K562 (cell line): ENCODE measurements around the gene VPS35L. TPM values are rescaled to one million over a fixed set of nuclear protein-coding genes. Genes with fewer than 3 reads are reported as not detected.

Source experiments
- ASH1L ChIP-seq: fragments of 450-650 bp; IDR thresholded peaks from 2 replicates; pipeline ENCODE4 v1.6.1; 2018; ENCODE audit warnings: borderline replicate concordance, mild to moderate bottlenecking, low read depth; ENCODE audit not compliant: partially characterized antibody
- HNRNPK ChIP-seq: fragments of 200-400 bp; formaldehyde crosslinking; IDR thresholded peaks from one replicate; pipeline ENCODE4 v1.6.1; 2018; ENCODE audit warnings: mild to moderate bottlenecking, low read depth, low read length; ENCODE audit not compliant: poor library complexity, severe bottlenecking
- HSF4 ChIP-seq: fragments of 250-450 bp; sonication (Bioruptor Pico); IDR thresholded peaks from 2 replicates; pipeline ENCODE4 v2.1.2; 2022; ENCODE audit warnings: mild to moderate bottlenecking, moderate library complexity, borderline replicate concordance
- L3MBTL2 ChIP-seq: fragments of 450-650 bp; IDR thresholded peaks from 2 replicates; pipeline ENCODE4 v1.6.1; 2016; ENCODE audit warnings: mild to moderate bottlenecking, moderate library complexity
- TRIM24 ChIP-seq, 2 experiments: fragments of 450-650 bp; IDR thresholded peaks; 2 replicates each; pipeline ENCODE4 v1.6.1; 2016
- XRCC5 ChIP-seq: fragments of 200-400 bp; formaldehyde crosslinking; IDR thresholded peaks from 2 replicates; pipeline ENCODE4 v1.6.1; 2017; ENCODE audit warnings: low read depth, mild to moderate bottlenecking, low read length
- ZBTB40 ChIP-seq, 2 experiments: fragments of 450-650 bp in 1 of 2; sonication (generic) in 1 of 2; formaldehyde crosslinking in 1 of 2; IDR thresholded peaks; 2 replicates each; pipeline versions ENCODE4 v1.7.1 to v1.9.0; 2016 to 2022; ENCODE audit warnings: inconsistent platforms in 1 of 2, mild to moderate bottlenecking in 1 of 2, missing genetic modification reagents in 1 of 2
- ZNF699 ChIP-seq: fragments of 250-450 bp; sonication (Bioruptor Pico); IDR thresholded peaks from 2 replicates; pipeline ENCODE4 v1.8.0; 2021; ENCODE audit warnings: mild to moderate bottlenecking, moderate library complexity; ENCODE audit not compliant: insufficient replicate concordance
- polyA plus RNA-seq, 8 experiments: library from polyadenylated mRNA; depleted of rRNA in 4 of 8; stranded (reverse) in 5 of 8; unstranded in 3 of 8; fragments of >200 nt; fragmentation: Nextera tagmentation in 2 of 8; fragmentation: Illumina TruSeq in 1 of 8; extraction: Ambion mirVana in 2 of 8; extraction: Trizol in 1 of 8; gene quantifications; 2 replicates each; pipeline versions ENCODE4 v1.2.1 to v1.2.3, GENCODE V29; 2011 to 2014; ENCODE audit warnings: inconsistent platforms in 1 of 8, missing spikeins in 1 of 8
- total RNA-seq, 7 experiments: library from RNA; depleted of rRNA in 6 of 7; stranded (reverse); fragments of >200 nt in 6 of 7; fragmentation: Illumina TruSeq in 2 of 7; extraction: Trizol in 2 of 7; gene quantifications; 2 replicates each; pipeline versions ENCODE4 v1.2.1 to v1.2.3, GENCODE V29; 2011 to 2021; ENCODE audit warnings: low replicate concordance in 1 of 7
- TF ChIP-seq, protein P1 (sequence below): sonication (generic); formaldehyde crosslinking; IDR thresholded peaks from 2 replicates; pipeline ENCODE4 v1.8.1; 2023; ENCODE audit warnings: missing genetic modification reagents, mild to moderate bottlenecking, borderline replicate concordance

The VPS35L gene
- total and polyA plus RNA-seq, 9 of the 15 experiments (the other 6 are each of a cell fraction or from before 2014, with no cell fraction given), result 10.2 to 30.4 (median 20.1) TPM

DNA sequence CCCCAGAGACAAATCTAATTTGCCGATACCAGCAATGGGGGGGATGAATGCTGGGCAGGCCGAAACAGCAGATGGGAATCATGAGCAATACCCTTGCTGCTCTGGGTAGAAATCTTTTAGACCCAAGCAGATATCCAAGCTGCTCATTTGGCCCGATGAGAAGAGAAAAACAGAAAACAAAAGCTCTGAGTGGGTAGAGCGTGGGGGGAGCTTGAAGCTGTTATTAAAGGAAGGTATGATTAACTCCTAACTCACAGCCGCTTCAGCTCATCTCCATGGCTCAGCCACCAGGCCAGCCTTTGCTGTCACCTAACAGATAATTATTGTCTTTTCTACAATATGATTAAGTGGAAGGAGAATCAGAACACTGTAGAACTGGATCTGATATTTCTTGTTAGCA lies 58.3 kb downstream of the VPS35L start (continued):
- TF ChIP-seq ASH1L (no peak), L3MBTL2 (no peak), ZNF699 (no peak), ZBTB40 (IDR thresholded peaks at IDR 0.05) (no peak), ZBTB40 (CRISPR knock-in tag; IDR thresholded peaks at IDR 0.05) (no peak), XRCC5 (no peak), HSF4 (no peak), TRIM24 (IDR thresholded peaks at IDR 0.05) (no peak), HNRNPK (no peak)
- TF ChIP-seq, protein P1, sequence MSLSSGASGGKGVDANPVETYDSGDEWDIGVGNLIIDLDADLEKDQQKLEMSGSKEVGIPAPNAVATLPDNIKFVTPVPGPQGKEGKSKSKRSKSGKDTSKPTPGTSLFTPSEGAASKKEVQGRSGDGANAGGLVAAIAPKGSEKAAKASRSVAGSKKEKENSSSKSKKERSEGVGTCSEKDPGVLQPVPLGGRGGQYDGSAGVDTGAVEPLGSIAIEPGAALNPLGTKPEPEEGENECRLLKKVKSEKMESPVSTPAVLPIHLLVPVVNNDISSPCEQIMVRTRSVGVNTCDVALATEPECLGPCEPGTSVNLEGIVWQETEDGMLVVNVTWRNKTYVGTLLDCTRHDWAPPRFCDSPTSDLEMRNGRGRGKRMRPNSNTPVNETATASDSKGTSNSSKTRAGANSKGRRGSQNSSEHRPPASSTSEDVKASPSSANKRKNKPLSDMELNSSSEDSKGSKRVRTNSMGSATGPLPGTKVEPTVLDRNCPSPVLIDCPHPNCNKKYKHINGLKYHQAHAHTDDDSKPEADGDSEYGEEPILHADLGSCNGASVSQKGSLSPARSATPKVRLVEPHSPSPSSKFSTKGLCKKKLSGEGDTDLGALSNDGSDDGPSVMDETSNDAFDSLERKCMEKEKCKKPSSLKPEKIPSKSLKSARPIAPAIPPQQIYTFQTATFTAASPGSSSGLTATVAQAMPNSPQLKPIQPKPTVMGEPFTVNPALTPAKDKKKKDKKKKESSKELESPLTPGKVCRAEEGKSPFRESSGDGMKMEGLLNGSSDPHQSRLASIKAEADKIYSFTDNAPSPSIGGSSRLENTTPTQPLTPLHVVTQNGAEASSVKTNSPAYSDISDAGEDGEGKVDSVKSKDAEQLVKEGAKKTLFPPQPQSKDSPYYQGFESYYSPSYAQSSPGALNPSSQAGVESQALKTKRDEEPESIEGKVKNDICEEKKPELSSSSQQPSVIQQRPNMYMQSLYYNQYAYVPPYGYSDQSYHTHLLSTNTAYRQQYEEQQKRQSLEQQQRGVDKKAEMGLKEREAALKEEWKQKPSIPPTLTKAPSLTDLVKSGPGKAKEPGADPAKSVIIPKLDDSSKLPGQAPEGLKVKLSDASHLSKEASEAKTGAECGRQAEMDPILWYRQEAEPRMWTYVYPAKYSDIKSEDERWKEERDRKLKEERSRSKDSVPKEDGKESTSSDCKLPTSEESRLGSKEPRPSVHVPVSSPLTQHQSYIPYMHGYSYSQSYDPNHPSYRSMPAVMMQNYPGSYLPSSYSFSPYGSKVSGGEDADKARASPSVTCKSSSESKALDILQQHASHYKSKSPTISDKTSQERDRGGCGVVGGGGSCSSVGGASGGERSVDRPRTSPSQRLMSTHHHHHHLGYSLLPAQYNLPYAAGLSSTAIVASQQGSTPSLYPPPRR (CRISPR knock-in tag), result no peak
